T-helper 17 cell (primary cell): ENCODE data around the gene SFTPB. TPM values are rescaled to one million over a fixed set of nuclear protein-coding genes. Genes with fewer than 3 reads are reported as not detected.

Experiments used
- ATAC-seq: fragments of 150-1000 bp; cut with Tn5 transposase; 2 replicates; pipeline ENCODE4 v1.10.0; 2021; ENCODE audit warnings: mild to moderate bottlenecking, moderate library complexity
- DNase-seq, 3 donors: peaks; one replicate each; pipeline versions ENCODE4 v3.0.0 to v3.0.0-alpha.2; 2020 to 2021
- H3K9me3 ChIP-seq: one replicate; pipeline ENCODE4 v1.7.0; 2013; ENCODE audit warnings: low read length, mild to moderate bottlenecking; ENCODE audit not compliant: control insufficient read depth, poor library complexity, severe bottlenecking
- H3K27ac Mint-ChIP-seq: one replicate; pipeline ENCODE4 v1.8.0; 2022; ENCODE audit warnings: mild to moderate bottlenecking, moderate library complexity, mixed read lengths
- H3K27me3 Mint-ChIP-seq: one replicate; pipeline ENCODE4 v1.8.0; 2022; ENCODE audit warnings: mixed read lengths
- H3K36me3 Mint-ChIP-seq: one replicate; pipeline ENCODE4 v1.8.0; 2022; ENCODE audit warnings: low read depth, mixed read lengths
- H3K4me1 Mint-ChIP-seq: one replicate; pipeline ENCODE4 v1.8.0; 2022; ENCODE audit warnings: mild to moderate bottlenecking, mixed read lengths
- H3K4me3 Mint-ChIP-seq: one replicate; pipeline ENCODE4 v1.8.0; 2022; ENCODE audit warnings: mild to moderate bottlenecking, moderate library complexity, mixed read lengths
- total RNA-seq, 4 donors: library from RNA in 2 of 4; stranded (reverse) in 2 of 4; gene quantifications; one replicate each; pipeline ENCODE4 v1.2.3 and lab custom pipeline; 2022 to 2026

The SFTPB gene
- total RNA-seq, 2 donors from 2014 or later: not detected

GRCh38 chr2:85697096-85697495, 29.1 kb upstream of the SFTPB start:
- H3K4me1 Mint-ChIP-seq: no peaks in the 10 kb centered on the region
- H3K36me3 Mint-ChIP-seq: no peaks in the 10 kb centered on the region
- DNase-seq: no peak

GRCh38 chr2:85695691-85696668, 28.0 kb upstream of the SFTPB start:
- no peaks in the 10 kb centered on the region for H3K4me1 Mint-ChIP-seq
- H3K9me3 ChIP-seq: no peaks in the 10 kb centered on the region
- peaks cover 8% of the 10 kb centered on the region for H3K27me3 Mint-ChIP-seq
- H3K27ac Mint-ChIP-seq: no peak overlapping the region
- H3K36me3 Mint-ChIP-seq: no peaks in the 10 kb centered on the region
- H3K4me3 Mint-ChIP-seq: no peak overlapping the region
- no peak for ATAC-seq
- DNase-seq: no peak

More at GRCh38 chr2:85697096-85697495, 29.1 kb upstream of the SFTPB start:
- no peak overlapping the region for H3K4me3 Mint-ChIP-seq
- no peak overlapping the region for H3K27ac Mint-ChIP-seq
- H3K9me3 ChIP-seq: no peaks in the 10 kb centered on the region
- peaks cover 6% of the 10 kb centered on the region for H3K27me3 Mint-ChIP-seq
- ATAC-seq: no peak

GRCh38 chr2:85695121-85695520, 27.1 kb upstream of the SFTPB start:
- ATAC-seq (no peak), DNase-seq (no peak)
- Mint-ChIP-seq H3K4me3 (no peak overlapping the region), H3K36me3 (no peaks in the 10 kb centered on the region), H3K4me1 (no peaks in the 10 kb centered on the region), H3K27ac (no peak overlapping the region), H3K27me3 (peaks cover 14% of the 10 kb centered on the region)
- no peaks in the 10 kb centered on the region for H3K9me3 ChIP-seq

DNA sequence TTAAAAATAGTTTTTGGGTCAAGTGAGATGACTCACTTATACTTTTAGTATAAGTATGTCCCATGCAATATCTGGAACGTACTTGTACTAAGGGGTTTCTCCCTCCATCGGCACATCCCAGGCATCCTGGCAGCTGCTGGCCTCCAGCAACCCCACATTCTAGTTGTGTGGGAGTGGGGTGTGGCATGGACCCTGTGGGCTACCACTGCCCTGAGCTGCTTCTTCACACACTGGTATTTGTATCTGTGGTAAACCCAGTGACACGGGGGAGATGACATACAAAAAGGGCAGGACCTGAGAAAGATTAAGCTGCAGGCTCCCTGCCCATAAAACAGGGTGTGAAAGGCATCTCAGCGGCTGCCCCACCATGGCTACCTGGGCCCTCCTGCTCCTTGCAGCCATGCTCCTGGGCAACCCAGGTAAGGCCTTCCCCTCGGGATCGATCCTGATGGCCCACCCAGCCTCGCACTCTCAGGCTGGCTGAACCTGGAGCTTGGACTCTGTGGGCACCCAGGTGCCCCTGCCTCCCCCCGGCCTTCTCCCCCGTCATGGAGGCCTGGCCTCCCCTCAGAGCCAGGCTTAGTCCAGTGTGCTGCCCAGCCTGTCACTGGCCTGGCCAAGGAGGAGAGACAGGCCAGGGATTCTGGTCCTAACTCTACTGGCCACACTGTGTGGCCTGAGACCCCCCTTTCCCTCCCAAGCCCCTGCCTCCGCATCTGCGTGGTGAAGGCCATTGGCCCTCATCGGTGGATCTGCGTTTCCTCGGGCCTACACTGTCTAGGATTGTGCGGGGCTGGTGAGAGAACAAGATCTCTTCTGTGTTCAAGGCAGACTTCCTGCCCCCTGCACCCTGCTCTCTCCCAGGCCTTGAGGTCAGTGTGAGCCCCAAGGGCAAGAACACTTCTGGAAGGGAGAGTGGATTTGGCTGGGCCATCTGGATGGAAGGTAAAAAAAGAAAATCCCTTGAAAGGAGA, 26.3 kb upstream of the SFTPB start, which contains the start of gene GNLY:
Gene GNLY, plus strand, starts transcription at position 307 of the 974 bp plus-strand sequence. Its CDS starts 61 bp downstream, at position 368.
- Mint-ChIP-seq H3K36me3 (no peaks in the 10 kb centered on the region), H3K4me1 (no peaks in the 10 kb centered on the region), H3K27me3 (peaks cover 14% of the 10 kb centered on the region), H3K27ac (peak within 1 kb of the TSS; percentile 27), H3K4me3 (no peak within 1 kb of the TSS)
- no peak for DNase-seq
- ATAC-seq: no peak
- no peaks in the 10 kb centered on the region for H3K9me3 ChIP-seq

DNA sequence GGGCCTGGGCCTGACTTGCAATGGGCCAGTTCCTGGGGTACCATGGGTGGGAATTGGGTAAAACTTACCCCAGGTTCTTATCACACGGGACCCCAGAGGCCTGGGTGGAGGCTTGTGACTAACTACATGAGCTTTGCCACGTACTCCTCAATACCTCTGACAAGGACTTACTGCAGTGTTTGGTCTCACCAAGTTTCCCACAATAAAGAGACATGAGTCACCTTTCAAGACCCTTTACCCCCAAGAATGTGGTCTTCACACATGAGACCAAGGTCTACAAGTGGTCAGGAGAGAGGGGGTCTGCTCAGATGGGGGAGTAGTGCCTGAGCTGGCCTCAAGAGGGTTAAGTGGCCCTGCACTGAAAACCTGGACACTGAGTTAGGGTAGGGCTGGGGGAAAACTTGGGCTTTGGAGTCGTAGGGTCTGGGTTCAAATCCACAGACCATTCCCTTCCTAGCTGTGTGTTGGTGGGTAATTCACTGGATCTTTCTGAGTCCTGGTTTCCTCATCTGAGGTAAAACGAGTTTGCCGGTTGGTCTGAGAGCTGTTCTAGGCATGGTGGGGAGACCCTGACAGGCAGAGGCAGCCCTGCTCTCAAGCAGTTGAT, 24.1 kb upstream of the SFTPB start:
- Mint-ChIP-seq H3K36me3 (no peaks in the 10 kb centered on the region), H3K4me1 (no peaks in the 10 kb centered on the region), H3K27me3 (peaks cover 14% of the 10 kb centered on the region), H3K4me3 (no peak overlapping the region), H3K27ac (no peak overlapping the region)
- DNase-seq: no peak
- ATAC-seq: no peak
- no peaks in the 10 kb centered on the region for H3K9me3 ChIP-seq

DNA sequence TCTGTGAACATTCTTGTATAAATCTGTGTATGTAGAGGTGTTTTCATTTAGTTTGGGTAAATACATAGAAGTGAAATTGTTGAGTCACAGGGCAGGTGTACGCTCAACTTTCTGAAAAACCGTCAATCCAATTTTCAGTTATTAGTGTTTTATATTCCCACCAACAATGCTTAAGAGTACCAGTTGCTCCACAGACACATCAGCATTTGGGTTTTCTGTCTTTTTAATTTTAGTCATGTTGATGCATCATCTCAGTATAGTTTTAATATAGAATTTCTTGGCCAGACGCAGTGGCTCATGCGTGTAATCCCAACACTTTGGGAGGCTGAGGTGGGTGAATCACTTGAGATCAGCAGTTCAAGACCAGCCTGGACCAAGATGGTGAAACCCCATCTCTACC, 22.9 kb upstream of the SFTPB start:
- H3K4me1 Mint-ChIP-seq: no peaks in the 10 kb centered on the region
- H3K4me3 Mint-ChIP-seq: no peak overlapping the region
- H3K27me3 Mint-ChIP-seq: peaks cover 21% of the 10 kb centered on the region
- no peaks in the 10 kb centered on the region for H3K36me3 Mint-ChIP-seq
- DNase-seq: no peak
- no peaks in the 10 kb centered on the region for H3K9me3 ChIP-seq
- ATAC-seq: no peak
- H3K27ac Mint-ChIP-seq: no peak overlapping the region

DNA sequence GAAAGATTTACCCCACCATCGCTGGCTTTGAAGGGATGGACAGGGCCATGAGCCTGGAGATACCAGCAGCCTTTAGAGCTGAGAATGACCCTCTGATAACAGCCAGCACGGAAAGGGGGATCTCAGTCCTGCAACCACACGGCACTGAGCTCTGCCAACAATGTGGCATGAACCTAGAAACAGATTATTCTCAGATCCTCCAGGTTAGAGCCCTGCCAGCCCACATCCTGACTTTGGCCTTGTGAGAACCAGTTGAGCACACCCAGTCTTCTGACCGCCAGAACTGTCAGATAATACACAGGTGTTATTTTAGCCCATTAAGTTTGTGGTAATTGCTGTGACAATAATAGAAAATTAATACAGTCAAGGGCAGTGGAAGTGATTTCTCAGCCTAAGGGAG, 16.8 kb upstream of the SFTPB start:
- Mint-ChIP-seq H3K27me3 (peaks cover 31% of the 10 kb centered on the region), H3K27ac (no peak overlapping the region), H3K36me3 (no peaks in the 10 kb centered on the region), H3K4me3 (no peak overlapping the region), H3K4me1 (peaks cover 2% of the 10 kb centered on the region)
- ATAC-seq (no peak), DNase-seq (no peak)
- no peaks in the 10 kb centered on the region for H3K9me3 ChIP-seq

DNA sequence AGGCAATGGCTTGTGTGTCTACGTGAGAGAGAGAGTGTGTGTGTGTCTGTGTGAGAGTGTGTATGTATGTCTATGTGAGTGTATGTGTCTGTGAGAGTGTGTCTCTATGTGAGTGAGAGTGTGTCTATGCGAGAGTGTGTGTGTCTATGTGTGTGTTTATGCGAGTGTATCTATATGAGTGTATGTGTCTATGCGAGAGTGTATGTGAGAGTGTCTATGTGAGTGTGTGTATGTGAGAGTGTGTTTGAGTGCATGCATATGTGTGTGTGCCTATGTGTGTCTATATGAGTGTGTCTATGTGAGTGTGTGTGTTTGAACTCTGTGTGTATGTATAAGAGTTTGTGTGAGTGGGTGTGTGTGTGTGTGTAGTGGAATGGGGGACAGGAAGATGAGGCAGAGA, 16.4 kb upstream of the SFTPB start:
- no peaks in the 10 kb centered on the region for H3K9me3 ChIP-seq
- Mint-ChIP-seq H3K27ac (no peak overlapping the region), H3K4me1 (peaks cover 4% of the 10 kb centered on the region), H3K4me3 (no peak overlapping the region), H3K27me3 (peaks cover 31% of the 10 kb centered on the region), H3K36me3 (no peaks in the 10 kb centered on the region)
- ATAC-seq: no peak
- no peak for DNase-seq

DNA sequence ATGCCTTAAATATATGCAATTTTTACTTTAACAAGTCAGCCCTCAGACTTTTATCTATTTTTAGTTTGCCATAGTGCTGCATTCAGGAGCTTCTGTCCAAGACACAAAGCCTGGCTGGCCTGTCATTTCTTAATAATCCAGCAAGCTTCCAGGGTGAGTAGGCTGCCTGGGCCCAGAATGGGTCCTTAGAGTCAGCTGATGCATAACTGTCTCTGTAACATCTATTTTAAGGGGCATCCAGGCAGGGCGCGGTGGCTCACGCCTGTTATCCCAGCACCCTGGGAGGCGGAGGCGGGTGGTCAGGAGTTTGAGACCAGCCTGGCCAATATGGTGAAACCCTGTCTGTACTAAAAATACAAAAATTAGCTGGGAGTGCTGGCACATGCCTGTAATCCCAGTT, 14.4 kb upstream of the SFTPB start:
- H3K27me3 Mint-ChIP-seq: peaks cover 29% of the 10 kb centered on the region
- H3K4me3 Mint-ChIP-seq: no peak overlapping the region
- peaks cover 11% of the 10 kb centered on the region for H3K4me1 Mint-ChIP-seq
- peaks cover 3% of the 10 kb centered on the region for H3K36me3 Mint-ChIP-seq
- no peak for DNase-seq
- no peak for ATAC-seq
- no peak overlapping the region for H3K27ac Mint-ChIP-seq
- no peaks in the 10 kb centered on the region for H3K9me3 ChIP-seq

- Mint-ChIP-seq H3K27ac (no peak overlapping the region), H3K36me3 (peaks cover 3% of the 10 kb centered on the region), H3K4me3 (no peak overlapping the region), H3K4me1 (peaks cover 11% of the 10 kb centered on the region), H3K27me3 (peaks cover 25% of the 10 kb centered on the region)
- ATAC-seq (no peak), DNase-seq (no peak)
- no peaks in the 10 kb centered on the region for H3K9me3 ChIP-seq
Observed at GRCh38 chr2:85681776-85682175, 13.8 kb upstream of the SFTPB start.

- peak overlapping the region; percentile 63 for H3K27ac Mint-ChIP-seq
- peaks cover 11% of the 10 kb centered on the region for H3K4me1 Mint-ChIP-seq
- no peak for DNase-seq
- no peaks in the 10 kb centered on the region for H3K9me3 ChIP-seq
- H3K27me3 Mint-ChIP-seq: peaks cover 22% of the 10 kb centered on the region
- peaks cover 3% of the 10 kb centered on the region for H3K36me3 Mint-ChIP-seq
- ATAC-seq: no peak
- H3K4me3 Mint-ChIP-seq: no peak overlapping the region
Observed at GRCh38 chr2:85681372-85681763, 13.4 kb upstream of the SFTPB start.

DNA sequence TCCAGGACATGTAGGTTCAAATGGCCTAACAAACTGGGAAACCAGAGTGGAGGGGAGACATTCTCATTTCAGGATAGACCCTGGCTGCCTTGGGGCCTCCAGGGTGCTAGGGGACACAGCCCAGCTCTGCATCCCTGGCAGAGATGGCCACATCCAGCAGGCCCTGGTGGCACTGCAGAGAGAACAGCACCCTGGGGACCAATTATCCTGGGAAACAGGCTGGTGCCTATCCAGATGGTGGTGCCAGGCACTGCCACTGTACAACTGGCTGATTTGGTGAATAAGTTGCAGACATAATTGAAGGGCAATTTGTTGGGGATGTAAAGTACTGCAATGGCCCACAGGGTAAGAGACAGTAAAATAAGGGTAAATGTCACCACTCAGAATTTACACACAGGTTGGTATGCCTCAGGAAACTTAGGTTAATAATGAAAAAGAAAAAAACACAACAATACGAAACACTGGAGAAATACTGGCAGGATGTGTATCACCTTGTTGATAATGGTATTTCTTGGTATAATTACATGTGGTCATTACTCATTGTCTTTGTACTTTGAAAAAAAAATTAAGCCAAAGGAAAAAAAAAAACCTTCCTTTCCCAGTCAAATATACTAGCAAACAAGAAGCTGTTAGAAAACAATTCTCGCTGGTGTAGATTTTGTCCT, 12.8 kb upstream of the SFTPB start:
- no peaks in the 10 kb centered on the region for H3K9me3 ChIP-seq
- Mint-ChIP-seq H3K4me1 (peaks cover 11% of the 10 kb centered on the region), H3K27ac (peak overlapping the region; percentile 63), H3K4me3 (no peak overlapping the region), H3K27me3 (peaks cover 17% of the 10 kb centered on the region), H3K36me3 (peaks cover 3% of the 10 kb centered on the region)
- DNase-seq: no peak
- ATAC-seq: no peak
